Activated T-cell treated with anti-CD3 and anti-CD28 coated beads, Interleukin-2, amount 50 U/mL, for 72 hours (primary cell): Measurements from ENCODE around the gene RXFP2. TPM values are rescaled to one million over a fixed set of nuclear protein-coding genes. Genes with fewer than 3 reads are reported as not detected.

Source experiments
- ATAC-seq, 2 donors: fragments of 150-1000 bp; cut with Tn5 transposase; replicated peaks in 1 of 2; 2 replicates each; pipeline ENCODE4 v1.10.0; 2021; ENCODE audit warnings: moderate library complexity in 2 of 2, mild to moderate bottlenecking in 1 of 2
- DNase-seq, 2 donors: peaks; one replicate each; pipeline ENCODE4 v3.0.0; 2021 to 2022; ENCODE audit warnings: mixed read lengths in 1 of 2
- H3K27ac Mint-ChIP-seq: one replicate; pipeline ENCODE4 v1.8.0; 2022; ENCODE audit warnings: mild to moderate bottlenecking, moderate library complexity, mixed read lengths
- H3K27me3 Mint-ChIP-seq: one replicate; pipeline ENCODE4 v1.8.0; 2022; ENCODE audit warnings: low read depth, mixed read lengths
- H3K36me3 Mint-ChIP-seq, 2 donors: one replicate each; pipeline ENCODE4 v1.8.0; 2022; ENCODE audit warnings: mixed read lengths in 2 of 2, mild to moderate bottlenecking in 1 of 2; ENCODE audit not compliant: insufficient read depth in 2 of 2
- H3K4me1 Mint-ChIP-seq: one replicate; pipeline ENCODE4 v1.8.0; 2022; ENCODE audit warnings: low read depth, mixed read lengths
- H3K4me3 Mint-ChIP-seq, 2 donors: one replicate each; pipeline ENCODE4 v1.8.0; 2022; ENCODE audit warnings: mild to moderate bottlenecking in 2 of 2, mixed read lengths in 2 of 2, moderate library complexity in 2 of 2
- H3K9me3 Mint-ChIP-seq, 2 donors: one replicate each; pipeline ENCODE4 v1.8.0; 2022; ENCODE audit warnings: mixed read lengths in 2 of 2
- total RNA-seq, 2 donors: library from RNA; stranded (reverse); gene quantifications; one replicate each; pipeline ENCODE4 v1.2.3, GENCODE V29; 2022

RXFP2 gene
- total RNA-seq, 2 donors from 2014 or later = not detected

- H3K4me3 Mint-ChIP-seq = no peak overlapping the region
- H3K27ac Mint-ChIP-seq = peak overlapping the region; percentile 11
- no peaks in the 10 kb centered on the region for H3K4me1 Mint-ChIP-seq
- ATAC-seq = no peak
- peaks cover 18 to 19% of the 10 kb centered on the region in 2 donors for H3K9me3 Mint-ChIP-seq
- peaks cover 9 to 10% of the 10 kb centered on the region in 2 donors for H3K36me3 Mint-ChIP-seq
- DNase-seq = no peak
- H3K27me3 Mint-ChIP-seq = no peaks in the 10 kb centered on the region
Measured at GRCh38 chr13:31814536-31814935, 75.2 kb downstream of the RXFP2 start.

DNA sequence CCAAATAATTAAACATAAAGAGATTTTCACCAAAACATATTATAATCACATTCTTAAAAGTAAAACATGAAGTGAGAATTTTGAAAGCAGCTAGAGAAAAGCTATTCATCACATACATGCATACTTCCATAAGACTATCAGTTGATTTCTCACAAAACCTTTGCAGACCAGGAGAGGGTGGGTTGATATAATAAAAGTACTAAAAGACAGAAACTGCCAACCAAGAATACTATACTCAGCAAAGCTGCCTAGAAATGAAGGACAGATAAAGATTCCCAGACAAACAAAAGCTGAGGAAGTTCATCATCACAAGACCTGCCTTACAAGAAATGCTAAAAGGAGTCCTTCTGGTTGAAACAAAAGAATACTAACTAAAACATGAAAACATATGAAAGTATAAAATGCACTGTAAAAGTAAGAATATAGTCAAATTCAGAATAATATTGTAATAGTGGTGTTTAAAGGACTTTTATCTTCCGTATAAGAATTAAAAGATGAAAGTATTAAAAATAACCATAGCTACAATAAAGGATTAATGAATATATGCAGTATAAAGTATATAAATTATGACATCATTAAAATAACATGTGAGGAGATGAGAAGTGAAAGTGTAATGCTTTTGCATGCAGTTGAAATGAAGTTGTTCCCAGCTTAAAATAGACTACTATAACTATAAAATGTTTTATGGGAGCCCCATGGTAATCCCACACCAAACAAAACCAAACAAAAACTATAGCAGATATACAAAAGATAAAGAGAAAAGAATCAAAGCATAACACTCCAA is 76.2 kb downstream of the RXFP2 start:
- no peak overlapping the region for H3K4me3 Mint-ChIP-seq
- no peaks in the 10 kb centered on the region for H3K27me3 Mint-ChIP-seq
- peaks cover 14 to 16% of the 10 kb centered on the region in 2 donors for H3K9me3 Mint-ChIP-seq
- H3K27ac Mint-ChIP-seq = no peak overlapping the region
- no peak for DNase-seq
- H3K36me3 Mint-ChIP-seq = peaks cover 4 to 8% of the 10 kb centered on the region in 2 donors
- H3K4me1 Mint-ChIP-seq = no peaks in the 10 kb centered on the region
- no peak for ATAC-seq

- H3K27ac Mint-ChIP-seq = no peak overlapping the region
- no peaks in the 10 kb centered on the region for H3K27me3 Mint-ChIP-seq
- peaks cover 12% of the 10 kb centered on the region in 2 donors for H3K9me3 Mint-ChIP-seq
- H3K4me1 Mint-ChIP-seq = no peaks in the 10 kb centered on the region
- no peak for ATAC-seq
- DNase-seq = no peak
- H3K36me3 Mint-ChIP-seq = peaks cover 4 to 8% of the 10 kb centered on the region in 2 donors
- no peak overlapping the region for H3K4me3 Mint-ChIP-seq
Measured at GRCh38 chr13:31818236-31818635, 78.9 kb downstream of the RXFP2 start.

DNA sequence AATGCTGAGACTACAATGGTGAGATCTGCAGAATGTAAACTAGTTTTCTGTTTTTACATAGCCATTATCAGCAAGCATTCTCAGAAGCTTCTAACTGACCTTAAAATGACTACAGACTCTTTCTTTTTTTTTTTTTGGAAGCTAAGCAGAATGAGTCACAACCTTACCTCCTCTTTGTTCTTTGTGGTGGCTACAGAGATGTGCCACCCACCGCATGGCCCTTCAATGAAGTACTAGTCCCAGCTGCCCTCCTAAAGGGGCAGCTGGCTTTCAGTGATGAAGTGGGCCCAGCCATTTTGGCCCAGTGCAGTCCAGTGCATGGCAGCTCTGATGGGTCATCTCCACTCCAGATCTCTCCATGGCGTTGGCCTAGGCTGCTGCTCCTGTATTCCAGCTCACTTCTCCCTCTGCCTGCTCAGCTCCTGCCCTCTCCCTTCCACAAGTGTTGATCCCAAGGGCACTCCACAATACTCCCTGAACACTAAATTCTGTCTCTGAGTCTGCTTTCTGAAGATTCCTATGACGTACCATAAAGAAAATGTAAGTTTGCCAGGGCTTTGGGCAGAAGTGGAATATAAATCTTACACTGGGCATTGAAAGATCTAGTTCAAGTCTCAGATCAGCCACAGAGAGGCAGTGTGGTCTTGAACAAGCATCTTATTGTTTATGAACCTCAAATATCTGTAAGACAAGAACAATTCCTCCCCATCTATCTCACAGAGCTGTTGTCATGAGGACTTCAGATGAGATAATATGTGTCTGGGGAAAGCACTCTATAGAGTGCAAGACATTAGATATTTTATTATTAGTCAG is 85.6 kb downstream of the RXFP2 start:
- no peaks in the 10 kb centered on the region for H3K36me3 Mint-ChIP-seq
- no peaks in the 10 kb centered on the region for H3K4me1 Mint-ChIP-seq
- no peak overlapping the region for H3K27ac Mint-ChIP-seq
- H3K9me3 Mint-ChIP-seq = no peaks in the 10 kb centered on the region
- ATAC-seq (peak in 1 of 2 donors; percentile 70), DNase-seq (no peak)
- H3K27me3 Mint-ChIP-seq = no peaks in the 10 kb centered on the region
- no peak overlapping the region for H3K4me3 Mint-ChIP-seq

DNA sequence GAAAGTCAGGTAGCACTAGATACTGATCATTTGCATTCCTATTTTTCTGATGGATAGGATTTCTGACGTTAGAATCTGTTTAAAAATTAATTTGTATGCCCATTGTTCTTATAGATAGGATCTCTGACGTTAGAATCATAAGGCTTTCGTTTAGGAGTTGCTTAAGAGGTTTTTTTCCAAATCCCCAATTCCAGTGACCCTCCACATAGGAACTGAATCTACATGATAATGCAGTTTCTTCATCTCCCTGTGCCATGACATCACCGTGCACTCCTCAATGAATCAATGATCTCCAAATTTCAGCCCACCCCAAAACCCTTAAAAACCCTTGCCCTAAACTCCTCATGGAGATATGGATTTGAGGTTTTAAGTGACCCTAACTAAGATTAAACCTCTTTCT is 87.2 kb downstream of the RXFP2 start:
- no peaks in the 10 kb centered on the region for H3K36me3 Mint-ChIP-seq
- no peak overlapping the region for H3K27ac Mint-ChIP-seq
- no peaks in the 10 kb centered on the region for H3K9me3 Mint-ChIP-seq
- ATAC-seq = no peak
- H3K4me1 Mint-ChIP-seq = no peaks in the 10 kb centered on the region
- no peaks in the 10 kb centered on the region for H3K27me3 Mint-ChIP-seq
- H3K4me3 Mint-ChIP-seq = no peak overlapping the region
- DNase-seq = no peak

GRCh38 chr13:31827707-31828106 is 88.4 kb downstream of the RXFP2 start:
- no peaks in the 10 kb centered on the region for H3K36me3 Mint-ChIP-seq
- no peak for ATAC-seq
- H3K27me3 Mint-ChIP-seq = no peaks in the 10 kb centered on the region
- H3K9me3 Mint-ChIP-seq = no peaks in the 10 kb centered on the region
- no peaks in the 10 kb centered on the region for H3K4me1 Mint-ChIP-seq
- no peak overlapping the region for H3K4me3 Mint-ChIP-seq
- no peak overlapping the region for H3K27ac Mint-ChIP-seq
- no peak for DNase-seq

- no peak for ATAC-seq
- Mint-ChIP-seq H3K4me1 (no peaks in the 10 kb centered on the region), H3K27me3 (no peaks in the 10 kb centered on the region), H3K36me3 (no peaks in the 10 kb centered on the region), H3K9me3 (no peaks in the 10 kb centered on the region), H3K4me3 (no peak overlapping the region), H3K27ac (no peak overlapping the region)
- no peak for DNase-seq
Measured at GRCh38 chr13:31835932-31836331, 96.6 kb downstream of the RXFP2 start.

DNA sequence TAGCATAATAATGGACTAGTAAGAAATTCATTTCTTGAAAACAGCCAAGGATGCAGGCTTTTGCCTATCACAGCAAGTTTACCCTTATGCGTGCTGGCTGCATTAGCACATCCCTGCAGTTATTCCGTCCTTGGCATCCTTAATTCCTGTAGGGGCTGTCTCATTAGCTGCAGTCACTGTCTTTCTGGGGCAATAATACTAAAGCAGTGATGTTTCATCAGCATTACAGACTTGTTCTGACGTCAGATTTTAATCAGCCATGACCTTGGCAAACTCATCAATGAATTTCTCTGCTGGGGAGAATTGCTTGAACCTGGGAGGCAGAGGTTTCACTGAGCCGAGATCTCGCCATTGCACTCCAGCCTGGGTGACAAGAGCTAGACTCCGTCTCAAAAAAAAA is 103.7 kb downstream of the RXFP2 start:
- Mint-ChIP-seq H3K27ac (no peak overlapping the region), H3K4me3 (no peak overlapping the region), H3K4me1 (peaks cover 4% of the 10 kb centered on the region), H3K36me3 (no peaks in the 10 kb centered on the region), H3K9me3 (no peaks in the 10 kb centered on the region), H3K27me3 (peaks cover 37% of the 10 kb centered on the region)
- DNase-seq (no peak), ATAC-seq (no peak)

DNA sequence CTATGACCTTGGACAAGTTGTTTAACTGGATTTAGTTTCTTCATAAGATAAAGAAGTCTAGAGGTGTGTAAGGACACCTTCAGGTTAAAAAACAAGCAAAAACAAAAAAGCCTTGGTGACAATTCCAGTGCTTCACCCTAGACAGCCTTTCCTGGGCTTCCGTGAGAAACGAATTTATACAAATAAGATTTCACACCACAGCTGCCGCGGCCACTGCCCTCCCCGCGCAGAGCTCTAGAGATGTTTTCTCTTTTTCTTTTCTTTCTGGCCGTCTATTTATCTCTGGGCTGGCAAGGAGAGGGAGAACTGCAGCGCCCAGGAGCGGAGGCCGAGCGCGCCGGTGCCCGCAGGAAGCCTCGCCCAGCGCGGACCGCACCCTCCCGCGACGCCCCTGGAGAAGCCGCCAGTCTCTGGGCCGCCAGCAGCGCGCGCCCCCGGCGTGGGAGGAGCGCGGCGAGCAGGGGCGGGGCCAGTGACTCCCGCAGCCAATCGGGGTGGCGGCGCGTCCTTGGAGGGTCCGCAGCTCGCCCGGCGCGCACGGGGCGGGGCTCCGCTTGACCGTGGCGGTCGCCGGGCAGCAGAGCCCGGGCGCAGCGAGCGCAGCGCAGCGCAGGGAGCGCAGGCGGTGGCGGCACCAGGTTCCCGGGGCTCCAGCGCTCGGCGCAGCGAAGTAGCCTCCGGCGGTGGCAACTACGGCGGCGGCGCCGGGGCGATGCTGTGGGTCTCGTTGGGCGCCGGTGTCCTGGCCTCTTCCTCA is 107.0 kb downstream of the RXFP2 start:
- peaks cover 4% of the 10 kb centered on the region for H3K4me1 Mint-ChIP-seq
- DNase-seq (peak; percentile 82 to 85), ATAC-seq (peak; percentile 97 to 98)
- H3K4me3 Mint-ChIP-seq = peak overlapping the region; percentile 85 to 89
- H3K9me3 Mint-ChIP-seq = no peaks in the 10 kb centered on the region
- peaks cover 50% of the 10 kb centered on the region for H3K27me3 Mint-ChIP-seq
- no peaks in the 10 kb centered on the region for H3K36me3 Mint-ChIP-seq
- no peak overlapping the region for H3K27ac Mint-ChIP-seq

GRCh38 chr13:31846961-31847752 is 107.8 kb downstream of the RXFP2 start:
- H3K36me3 Mint-ChIP-seq = no peaks in the 10 kb centered on the region
- H3K4me1 Mint-ChIP-seq = peaks cover 4% of the 10 kb centered on the region
- ATAC-seq = peak; percentile 34 to 54
- DNase-seq = no peak
- no peak overlapping the region for H3K27ac Mint-ChIP-seq
- peak overlapping the region; percentile 78 to 85 for H3K4me3 Mint-ChIP-seq
- no peaks in the 10 kb centered on the region for H3K9me3 Mint-ChIP-seq
- peaks cover 50% of the 10 kb centered on the region for H3K27me3 Mint-ChIP-seq

DNA sequence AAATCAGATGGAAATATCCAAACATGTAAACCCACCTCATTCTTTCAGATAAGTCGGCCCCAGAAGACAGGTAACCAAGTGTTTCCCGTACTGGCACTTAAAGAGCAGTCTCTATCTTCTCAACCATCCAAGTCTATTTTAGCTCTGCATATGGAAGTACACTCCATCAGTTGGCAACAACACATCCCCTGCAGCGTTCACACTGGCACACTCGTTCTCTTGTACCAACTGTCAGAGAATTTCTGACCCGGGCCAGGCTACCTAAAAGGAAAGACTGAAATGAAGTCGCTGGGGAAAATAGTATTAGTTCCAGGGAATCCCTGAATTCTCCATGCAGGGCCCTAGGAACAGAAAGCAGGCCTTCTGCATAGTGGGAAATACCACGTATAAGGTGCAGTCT is 109.3 kb downstream of the RXFP2 start:
- DNase-seq = no peak
- H3K36me3 Mint-ChIP-seq = no peaks in the 10 kb centered on the region
- no peak overlapping the region for H3K27ac Mint-ChIP-seq
- no peak overlapping the region for H3K4me3 Mint-ChIP-seq
- H3K9me3 Mint-ChIP-seq = no peaks in the 10 kb centered on the region
- peaks cover 43% of the 10 kb centered on the region for H3K27me3 Mint-ChIP-seq
- H3K4me1 Mint-ChIP-seq = peaks cover 4% of the 10 kb centered on the region
- ATAC-seq = no peak

DNA sequence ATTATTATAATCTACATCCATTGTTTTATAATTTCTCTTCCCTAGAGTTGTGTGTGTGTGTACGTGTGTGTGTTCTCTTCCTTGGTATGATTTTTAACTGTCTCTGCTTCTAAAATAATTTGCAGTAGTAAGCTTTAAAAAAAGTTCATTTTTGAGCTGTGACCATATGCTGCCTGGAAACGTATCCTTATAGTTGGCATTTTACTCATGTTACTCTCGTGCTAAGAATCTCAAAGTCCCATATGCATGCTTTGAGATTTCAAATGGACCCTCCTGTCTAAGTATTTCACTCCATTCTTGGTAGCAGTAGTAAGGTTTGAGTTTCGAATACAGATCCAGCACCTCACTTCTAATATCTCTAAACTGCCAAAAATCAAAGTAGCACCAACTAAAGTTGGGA is 109.9 kb downstream of the RXFP2 start:
- H3K27me3 Mint-ChIP-seq = peaks cover 43% of the 10 kb centered on the region
- H3K4me3 Mint-ChIP-seq = no peak overlapping the region
- H3K9me3 Mint-ChIP-seq = no peaks in the 10 kb centered on the region
- H3K4me1 Mint-ChIP-seq = peaks cover 4% of the 10 kb centered on the region
- ATAC-seq (no peak), DNase-seq (no peak)
- no peak overlapping the region for H3K27ac Mint-ChIP-seq
- H3K36me3 Mint-ChIP-seq = no peaks in the 10 kb centered on the region
